Activated naive CD4-positive, alpha-beta T cell treated with anti-CD3 and anti-CD28 coated beads, Interleukin-2, amount 50 U/mL, for 24 hours (primary cell): ENCODE data around the gene E4F1.
A peak's percentile ranks its signal among the peaks of the same experiment; 100 is the strongest.

Experiments used
- H3K27ac Mint-ChIP-seq: one replicate; pipeline ENCODE4 v1.8.0; 2021; ENCODE audit warnings: mild to moderate bottlenecking, mixed read lengths
- H3K27me3 Mint-ChIP-seq: one replicate; pipeline ENCODE4 v1.8.0; 2021; ENCODE audit warnings: mixed read lengths
- H3K36me3 Mint-ChIP-seq: one replicate; pipeline ENCODE4 v1.8.0; 2021; ENCODE audit warnings: mixed read lengths
- H3K4me1 Mint-ChIP-seq: one replicate; pipeline ENCODE4 v1.8.0; 2021; ENCODE audit warnings: mixed read lengths
- H3K4me3 Mint-ChIP-seq: one replicate; pipeline ENCODE4 v1.8.0; 2021; ENCODE audit warnings: mild to moderate bottlenecking, mixed read lengths
- H3K9me3 Mint-ChIP-seq: one replicate; pipeline ENCODE4 v1.8.0; 2021; ENCODE audit warnings: mixed read lengths

The E4F1 gene

GRCh38 chr16:2184346-2184745, 39.0 kb upstream of the E4F1 start:
- Mint-ChIP-seq H3K9me3 (no peaks in the 10 kb centered on the region), H3K27me3 (no peaks in the 10 kb centered on the region), H3K4me3 (no peak overlapping the region), H3K4me1 (no peaks in the 10 kb centered on the region), H3K27ac (peak overlapping the region; percentile 12), H3K36me3 (no peaks in the 10 kb centered on the region)

- H3K4me3 Mint-ChIP-seq = no peak overlapping the region
- H3K36me3 Mint-ChIP-seq = no peaks in the 10 kb centered on the region
- H3K9me3 Mint-ChIP-seq = no peaks in the 10 kb centered on the region
- H3K27me3 Mint-ChIP-seq = no peaks in the 10 kb centered on the region
- H3K4me1 Mint-ChIP-seq = no peaks in the 10 kb centered on the region
- no peak overlapping the region for H3K27ac Mint-ChIP-seq
Observed at GRCh38 chr16:2184962-2185361, 38.4 kb upstream of the E4F1 start.

GRCh38 chr16:2186064-2186463, 37.3 kb upstream of the E4F1 start:
- no peak overlapping the region for H3K27ac Mint-ChIP-seq
- no peaks in the 10 kb centered on the region for H3K27me3 Mint-ChIP-seq
- H3K9me3 Mint-ChIP-seq = no peaks in the 10 kb centered on the region
- H3K36me3 Mint-ChIP-seq = no peaks in the 10 kb centered on the region
- no peaks in the 10 kb centered on the region for H3K4me1 Mint-ChIP-seq
- H3K4me3 Mint-ChIP-seq = no peak overlapping the region

- no peaks in the 10 kb centered on the region for H3K27me3 Mint-ChIP-seq
- no peaks in the 10 kb centered on the region for H3K4me1 Mint-ChIP-seq
- H3K27ac Mint-ChIP-seq = no peak overlapping the region
- no peak overlapping the region for H3K4me3 Mint-ChIP-seq
- H3K36me3 Mint-ChIP-seq = no peaks in the 10 kb centered on the region
- H3K9me3 Mint-ChIP-seq = no peaks in the 10 kb centered on the region
Observed at GRCh38 chr16:2186505-2186904, 36.9 kb upstream of the E4F1 start.

- H3K9me3 Mint-ChIP-seq = no peaks in the 10 kb centered on the region
- no peaks in the 10 kb centered on the region for H3K36me3 Mint-ChIP-seq
- no peaks in the 10 kb centered on the region for H3K4me1 Mint-ChIP-seq
- H3K27me3 Mint-ChIP-seq = no peaks in the 10 kb centered on the region
- no peak overlapping the region for H3K27ac Mint-ChIP-seq
- no peak overlapping the region for H3K4me3 Mint-ChIP-seq
Observed at GRCh38 chr16:2187212-2187611, 36.2 kb upstream of the E4F1 start.

GRCh38 chr16:2188395-2188794, 35.0 kb upstream of the E4F1 start:
- no peak overlapping the region for H3K27ac Mint-ChIP-seq

GRCh38 chr16:2189252-2189893, 34.0 kb upstream of the E4F1 start:
- H3K27ac Mint-ChIP-seq = no peak overlapping the region
- no peaks in the 10 kb centered on the region for H3K4me1 Mint-ChIP-seq
- H3K27me3 Mint-ChIP-seq = no peaks in the 10 kb centered on the region
- H3K36me3 Mint-ChIP-seq = no peaks in the 10 kb centered on the region
- H3K9me3 Mint-ChIP-seq = no peaks in the 10 kb centered on the region
- H3K4me3 Mint-ChIP-seq = no peak overlapping the region

More at GRCh38 chr16:2188395-2188794, 35.0 kb upstream of the E4F1 start:
- no peaks in the 10 kb centered on the region for H3K36me3 Mint-ChIP-seq
- H3K4me1 Mint-ChIP-seq = no peaks in the 10 kb centered on the region
- no peak overlapping the region for H3K4me3 Mint-ChIP-seq
- no peaks in the 10 kb centered on the region for H3K27me3 Mint-ChIP-seq
- no peaks in the 10 kb centered on the region for H3K9me3 Mint-ChIP-seq

GRCh38 chr16:2190002-2190658, 33.3 kb upstream of the E4F1 start:
- no peaks in the 10 kb centered on the region for H3K9me3 Mint-ChIP-seq
- no peak overlapping the region for H3K27ac Mint-ChIP-seq
- H3K4me3 Mint-ChIP-seq = no peak overlapping the region
- H3K27me3 Mint-ChIP-seq = peaks cover 4% of the 10 kb centered on the region
- no peaks in the 10 kb centered on the region for H3K36me3 Mint-ChIP-seq
- H3K4me1 Mint-ChIP-seq = peaks cover 4% of the 10 kb centered on the region

GRCh38 chr16:2190659-2191445, 32.5 kb upstream of the E4F1 start:
- H3K4me3 Mint-ChIP-seq = no peak overlapping the region
- no peak overlapping the region for H3K27ac Mint-ChIP-seq
- peaks cover 4% of the 10 kb centered on the region for H3K4me1 Mint-ChIP-seq
- no peaks in the 10 kb centered on the region for H3K9me3 Mint-ChIP-seq
- H3K27me3 Mint-ChIP-seq = peaks cover 4% of the 10 kb centered on the region
- no peaks in the 10 kb centered on the region for H3K36me3 Mint-ChIP-seq

- H3K27me3 Mint-ChIP-seq = peaks cover 4% of the 10 kb centered on the region
- no peak overlapping the region for H3K4me3 Mint-ChIP-seq
- peaks cover 4% of the 10 kb centered on the region for H3K4me1 Mint-ChIP-seq
- H3K27ac Mint-ChIP-seq = no peak overlapping the region
- H3K36me3 Mint-ChIP-seq = no peaks in the 10 kb centered on the region
- H3K9me3 Mint-ChIP-seq = no peaks in the 10 kb centered on the region
Observed at GRCh38 chr16:2191446-2191706, 32.0 kb upstream of the E4F1 start.

- no peaks in the 10 kb centered on the region for H3K36me3 Mint-ChIP-seq
- H3K27ac Mint-ChIP-seq = no peak overlapping the region
- H3K27me3 Mint-ChIP-seq = peaks cover 9% of the 10 kb centered on the region
- H3K9me3 Mint-ChIP-seq = no peaks in the 10 kb centered on the region
- peaks cover 4% of the 10 kb centered on the region for H3K4me1 Mint-ChIP-seq
- H3K4me3 Mint-ChIP-seq = no peak overlapping the region
Observed at GRCh38 chr16:2194166-2194834, 29.1 kb upstream of the E4F1 start.

- Mint-ChIP-seq H3K4me3 (peak overlapping the region; percentile 36), H3K27me3 (peaks cover 9% of the 10 kb centered on the region), H3K27ac (no peak overlapping the region), H3K4me1 (peaks cover 4% of the 10 kb centered on the region), H3K9me3 (no peaks in the 10 kb centered on the region), H3K36me3 (no peaks in the 10 kb centered on the region)
Observed at GRCh38 chr16:2194852-2195321, 28.5 kb upstream of the E4F1 start.

- no peak overlapping the region for H3K27ac Mint-ChIP-seq
- H3K36me3 Mint-ChIP-seq = no peaks in the 10 kb centered on the region
- H3K4me1 Mint-ChIP-seq = peaks cover 4% of the 10 kb centered on the region
- H3K4me3 Mint-ChIP-seq = peak overlapping the region; percentile 36
- H3K9me3 Mint-ChIP-seq = no peaks in the 10 kb centered on the region
- peaks cover 9% of the 10 kb centered on the region for H3K27me3 Mint-ChIP-seq
Observed at GRCh38 chr16:2195322-2196161, 27.8 kb upstream of the E4F1 start.

GRCh38 chr16:2196162-2196980, 27.0 kb upstream of the E4F1 start, which contains the start of gene CASKIN1:
TSS of gene CASKIN1 (minus strand) at chr16:2196605. CDS start at chr16:2196432, 173 bp downstream.
- H3K4me1 Mint-ChIP-seq = peaks cover 4% of the 10 kb centered on the region
- no peak within 1 kb of the TSS for H3K27ac Mint-ChIP-seq
- no peaks in the 10 kb centered on the region for H3K9me3 Mint-ChIP-seq
- H3K36me3 Mint-ChIP-seq = no peaks in the 10 kb centered on the region
- peaks cover 9% of the 10 kb centered on the region for H3K27me3 Mint-ChIP-seq
- H3K4me3 Mint-ChIP-seq = peak within 1 kb of the TSS; percentile 59
